IMR-90 (cell line): ENCODE data around the gene ABHD2. TPM values are rescaled to one million over a fixed set of nuclear protein-coding genes. Genes with fewer than 3 reads are reported as not detected.

Source experiments
- ATAC-seq: fragments of 200-7000 bp; cut with Tn5 transposase; 2 replicates; pipeline ENCODE4 v1.9.1; 2020; ENCODE audit warnings: low read depth, mild to moderate bottlenecking, moderate library complexity
- BruUV-seq: library from RNA; stranded (reverse); fragments of 400-500 nt; replicated peaks from 2 replicates; lab custom pipeline; 2021; lab: Mats Ljungman, UMichigan
- CTCF ChIA-PET: fragments of 300-600 bp; formaldehyde crosslinking; extraction: SDS; loops from one replicate; lab custom pipeline; 2021; ENCODE audit warnings: antibody characterized with exemption; lab: Yijun Ruan, JAX
- POLR2A ChIA-PET: fragments of 300-600 bp; sonication (Branson Sonifier 250); formaldehyde crosslinking; loops from one replicate; lab custom pipeline; 2022; ENCODE audit warnings: antibody characterized with exemption; ENCODE audit not compliant: unreplicated experiment; lab: Charles Lee
- DNase-seq: peaks from one replicate; pipeline ENCODE4 v3.0.0; 2013
- H2AFZ ChIP-seq: replicated peaks from 2 replicates; pipeline ENCODE3; 2013; ENCODE audit warnings: low read length, mild to moderate bottlenecking; ENCODE audit not compliant: poor library complexity
- H2AK5ac ChIP-seq: 2 replicates; pipeline ENCODE4 v1.6.1; 2013; ENCODE audit warnings: low read depth, low read length, inconsistent platforms
- H2AK9ac ChIP-seq: replicated peaks from 2 replicates; pipeline ENCODE3; 2013; ENCODE audit warnings: mild to moderate bottlenecking, low read depth, low read length, moderate library complexity; ENCODE audit not compliant: poor library complexity
- H2BK120ac ChIP-seq: 2 replicates; pipeline ENCODE4 v1.6.1; 2013; ENCODE audit warnings: low read depth, low read length, inconsistent platforms
- H2BK15ac ChIP-seq: 3 replicates; pipeline ENCODE4 v1.6.1; 2013; ENCODE audit warnings: low read depth, low read length, inconsistent platforms
- H2BK20ac ChIP-seq: 2 replicates; pipeline ENCODE4 v1.6.1; 2013; ENCODE audit warnings: low read depth, mild to moderate bottlenecking, inconsistent platforms, low read length, moderate library complexity
- H2BK5ac ChIP-seq: 2 replicates; pipeline ENCODE4 v1.6.1; 2013; ENCODE audit warnings: mild to moderate bottlenecking, low read depth, low read length, inconsistent platforms; ENCODE audit not compliant: poor library complexity, severe bottlenecking
- H3K14ac ChIP-seq: replicated peaks from 2 replicates; pipeline ENCODE4 v1.6.1; 2013; ENCODE audit warnings: low read depth, low read length, inconsistent platforms
- H3K18ac ChIP-seq: 2 replicates; pipeline ENCODE4 v1.6.1; 2013; ENCODE audit warnings: low read depth, low read length, control low read depth
- H3K23ac ChIP-seq: 2 replicates; pipeline ENCODE4 v1.6.1; 2013; ENCODE audit warnings: low read depth, low read length, inconsistent platforms
- H3K27ac ChIP-seq: 2 replicates; pipeline ENCODE4 v1.5.1; 2013; ENCODE audit warnings: mild to moderate bottlenecking, control low read depth, low read length; ENCODE audit not compliant: insufficient read depth
- H3K27me3 ChIP-seq: 2 replicates; pipeline ENCODE4 v1.6.1; 2013; ENCODE audit warnings: low read length; ENCODE audit not compliant: control insufficient read depth, insufficient read depth
- H3K36me3 ChIP-seq: 2 replicates; pipeline ENCODE4 v1.6.1; 2013; ENCODE audit warnings: low read length, mixed read lengths; ENCODE audit not compliant: control insufficient read depth, insufficient read depth
- H3K4ac ChIP-seq: 2 replicates; pipeline ENCODE4 v1.6.1; 2013; ENCODE audit warnings: low read depth, low read length, inconsistent platforms
- H3K4me1 ChIP-seq: 2 replicates; pipeline ENCODE4 v1.6.1; 2013; ENCODE audit warnings: low read length, mixed read lengths; ENCODE audit not compliant: control insufficient read depth, insufficient read depth
- H3K4me2 ChIP-seq: 2 replicates; pipeline ENCODE4 v1.6.1; 2013; ENCODE audit warnings: low read depth, mild to moderate bottlenecking, control low read depth, low read length, moderate library complexity
- H3K4me3 ChIP-seq: 2 replicates; pipeline ENCODE4 v1.5.1; 2013; ENCODE audit warnings: low read depth, mild to moderate bottlenecking, control low read depth, low read length, moderate library complexity; ENCODE audit not compliant: insufficient read depth
- H3K56ac ChIP-seq: 2 replicates; pipeline ENCODE4 v1.6.1; 2013; ENCODE audit warnings: low read length, inconsistent platforms; ENCODE audit not compliant: insufficient read depth; ENCODE audit errors: extremely low read depth
- H3K79me1 ChIP-seq, 2 experiments: 2 replicates each; pipeline ENCODE4 v1.6.1; 2013; ENCODE audit warnings: low read length in 2 of 2, inconsistent platforms in 1 of 2, low read depth in 1 of 2
- H3K9ac ChIP-seq: 2 replicates; pipeline ENCODE4 v1.6.1; 2013; ENCODE audit warnings: low read depth, low read length, control low read depth
- H3K9me1 ChIP-seq: 2 replicates; pipeline ENCODE4 v1.6.1; 2013; ENCODE audit warnings: low read length, inconsistent platforms; ENCODE audit not compliant: insufficient read depth
- H3K9me3 ChIP-seq: 2 replicates; pipeline ENCODE4 v1.6.1; 2013; ENCODE audit warnings: low read length; ENCODE audit not compliant: control insufficient read depth, insufficient read depth
- H4K20me1 ChIP-seq: 2 replicates; pipeline ENCODE4 v1.6.1; 2013; ENCODE audit warnings: low read length, inconsistent platforms; ENCODE audit not compliant: insufficient read depth
- H4K5ac ChIP-seq: 2 replicates; pipeline ENCODE4 v1.6.1; 2013; ENCODE audit warnings: mild to moderate bottlenecking, low read depth, low read length, control low read depth
- H4K8ac ChIP-seq, 2 experiments: 2 replicates each; pipeline ENCODE4 v1.6.1; 2013; ENCODE audit warnings: low read depth in 2 of 2, low read length in 2 of 2, control low read depth in 1 of 2, inconsistent platforms in 1 of 2
- H4K91ac ChIP-seq: 2 replicates; pipeline ENCODE4 v1.6.1; 2013; ENCODE audit warnings: low read depth, low read length, inconsistent platforms; ENCODE audit not compliant: insufficient read depth
- CHD1 ChIP-seq: IDR thresholded peaks from 2 replicates; pipeline ENCODE4 v1.6.1; 2012; ENCODE audit warnings: low read depth, low read length, improper control_type of control experiment
- FOS ChIP-seq: fragments of 150-350 bp; IDR thresholded peaks from 2 replicates; pipeline ENCODE4 v1.6.1; 2016; ENCODE audit warnings: low read depth, low read length
- MAFK ChIP-seq: IDR thresholded peaks from 2 replicates; pipeline ENCODE4 v1.6.1; 2012; ENCODE audit warnings: low read depth, low read length, improper control_type of control experiment
- MAZ ChIP-seq: IDR thresholded peaks from 2 replicates; pipeline ENCODE4 v1.6.1; 2012; ENCODE audit warnings: low read depth, mild to moderate bottlenecking, low read length, improper control_type of control experiment, moderate library complexity, borderline replicate concordance
- MXI1 ChIP-seq: IDR thresholded peaks from 2 replicates; pipeline ENCODE4 v1.6.1; 2012; ENCODE audit warnings: low read depth, mild to moderate bottlenecking, low read length, moderate library complexity, borderline replicate concordance
- POLR2A ChIP-seq: IDR thresholded peaks from 2 replicates; pipeline ENCODE4 v1.6.1; 2012; ENCODE audit warnings: mild to moderate bottlenecking, low read depth, low read length
- RAD21 ChIP-seq: IDR thresholded peaks from 2 replicates; pipeline ENCODE4 v1.6.1; 2012; ENCODE audit warnings: low read length, improper control_type of control experiment
- RCOR1 ChIP-seq: IDR thresholded peaks from 2 replicates; pipeline ENCODE4 v1.6.1; 2012; ENCODE audit warnings: mild to moderate bottlenecking, low read length, improper control_type of control experiment; ENCODE audit not compliant: insufficient replicate concordance
- SMC3 ChIP-seq: fragments of 150-350 bp; IDR thresholded peaks from 2 replicates; pipeline ENCODE4 v1.6.1; 2016; ENCODE audit warnings: low read depth, mild to moderate bottlenecking, antibody characterized with exemption, low read length, moderate library complexity
- WGBS, 2 experiments: methylation state at CpG; one replicate each; pipeline versions ENCODE4 v1.1.5 to v1.1.7; 2013; ENCODE audit warnings: missing lambda C conversion rate in 2 of 2; ENCODE audit not compliant: insufficient read length in 1 of 2; ENCODE audit errors: extremely low coverage in 2 of 2; 5-methylcytosine and 5-hydroxymethylcytosine counted together
- dilution Hi-C: fragments of 300-500 bp; cut with HindIII; formaldehyde crosslinking; loops from one replicate; pipeline ENCODE4 v1.14.3; 2018; ENCODE audit warnings: low sequenced_read_pairs; ENCODE audit not compliant: unreplicated experiment
- in situ Hi-C: fragments of 300-500 bp; cut with MboI; formaldehyde crosslinking; loops from 3 replicates; pipeline ENCODE4 v1.14.3; 2019; ENCODE audit warnings: low sequenced_read_pairs, inconsistent platforms, mixed read lengths
- intact Hi-C: fragments of 100-400 bp; cut with micrococcal nuclease; formaldehyde crosslinking; loops from 2 replicates; pipeline ENCODE4 v1.10.0; 2022
- polyA plus RNA-seq, 3 experiments: library from polyadenylated mRNA; depleted of rRNA; stranded (reverse); fragments of >200 nt; gene quantifications; 2 replicates each; pipeline ENCODE4 v1.2.3, GENCODE V29; 2012; ENCODE audit warnings: low replicate concordance in 1 of 3
- total RNA-seq: library from RNA; depleted of rRNA; stranded (reverse); fragments of >200 nt; gene quantifications from 2 replicates; pipeline ENCODE4 v1.2.3, GENCODE V29; 2012
- TF ChIP-seq, protein P1 (sequence below): conservative IDR thresholded peaks from 2 replicates; pipeline ENCODE4 v1.5.1; 2012; ENCODE audit warnings: mild to moderate bottlenecking, low read depth, low read length, improper control_type of control experiment

ABHD2 gene
- total and polyA plus RNA-seq, 2 of the 4 experiments (the other 2 are of a cell fraction): 31.2 to 62.9 TPM

GRCh38 chr15:89178307-89178977 is 90.2 kb downstream of the ABHD2 start:
- Histone ChIP-seq H2AK9ac (peak overlapping the region; percentile 87), H3K4me1 (peaks cover 3% of the 10 kb centered on the region; the same call in 1 of the 2 replicates), H3K14ac (no peak overlapping the region), H3K27me3 (no peaks in the 10 kb centered on the region), H4K91ac (no peak overlapping the region), H4K8ac (no peak overlapping the region), H3K36me3 (peaks cover 21% of the 10 kb centered on the region), H4K20me1 (no peaks in the 10 kb centered on the region), H3K9me1 (peaks cover 4% of the 10 kb centered on the region; the same call in 1 of the 2 replicates), H3K4me3 (no peak overlapping the region), H2AK5ac (0 out of 2 replicates have a peak overlapping the region, but pooled peaks have one; percentile 7), H2BK20ac (no peak overlapping the region), H3K79me1 (peaks cover 6 to 14% of the 10 kb centered on the region in 2 experiments; a peak in 1 of 4 replicates), H2AFZ (no peak overlapping the region), H2BK15ac (no peak overlapping the region), H3K27ac (no peak overlapping the region), H3K9me3 (no peaks in the 10 kb centered on the region), H4K5ac (no peak overlapping the region), H3K4me2 (no peak overlapping the region), H3K56ac (no peak overlapping the region), H3K9ac (no peak overlapping the region), H3K4ac (no peak overlapping the region; the same call in 1 of the 2 replicates), H3K18ac (no peak overlapping the region), H2BK120ac (no peak overlapping the region), H2BK5ac (no peak overlapping the region), H3K23ac (no peak overlapping the region)
- intact Hi-C loops: no loop called here
- in situ Hi-C loops: loop anchor here (5.0 kb wide), 2 partner anchors 121 to 276 kb away; no protein-coding TSS in a partner anchor
- DNase-seq (no peak), ATAC-seq (no peak)
- CTCF ChIA-PET: interaction anchor here (0.7 to 2.1 kb wide), 15 partner anchors 9 to 274 kb away, joined by 3 to 19 read pairs (median 4); partner anchors contain the start of gene ABHD2
- TF ChIP-seq MAZ (no peak), POLR2A (no peak), MXI1 (no peak), MAFK (no peak), RCOR1 (no peak), CHD1 (no peak), FOS (no peak), RAD21 (no peak), SMC3 (no peak)
- TF ChIP-seq, protein P1, sequence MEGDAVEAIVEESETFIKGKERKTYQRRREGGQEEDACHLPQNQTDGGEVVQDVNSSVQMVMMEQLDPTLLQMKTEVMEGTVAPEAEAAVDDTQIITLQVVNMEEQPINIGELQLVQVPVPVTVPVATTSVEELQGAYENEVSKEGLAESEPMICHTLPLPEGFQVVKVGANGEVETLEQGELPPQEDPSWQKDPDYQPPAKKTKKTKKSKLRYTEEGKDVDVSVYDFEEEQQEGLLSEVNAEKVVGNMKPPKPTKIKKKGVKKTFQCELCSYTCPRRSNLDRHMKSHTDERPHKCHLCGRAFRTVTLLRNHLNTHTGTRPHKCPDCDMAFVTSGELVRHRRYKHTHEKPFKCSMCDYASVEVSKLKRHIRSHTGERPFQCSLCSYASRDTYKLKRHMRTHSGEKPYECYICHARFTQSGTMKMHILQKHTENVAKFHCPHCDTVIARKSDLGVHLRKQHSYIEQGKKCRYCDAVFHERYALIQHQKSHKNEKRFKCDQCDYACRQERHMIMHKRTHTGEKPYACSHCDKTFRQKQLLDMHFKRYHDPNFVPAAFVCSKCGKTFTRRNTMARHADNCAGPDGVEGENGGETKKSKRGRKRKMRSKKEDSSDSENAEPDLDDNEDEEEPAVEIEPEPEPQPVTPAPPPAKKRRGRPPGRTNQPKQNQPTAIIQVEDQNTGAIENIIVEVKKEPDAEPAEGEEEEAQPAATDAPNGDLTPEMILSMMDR: no peak
- POLR2A ChIA-PET: no interaction called here
- dilution Hi-C loops: no loop called here
- no TSS peak for BruUV-seq
- WGBS, 2 experiments: 100% methylated on average over 1 of the region's 11 CpGs; no CpG with 5 or more reads in 1 of the 2 experiments
